WI38 (cell line): ENCODE data around the gene WNT7B.

Experiments used
- H3K4me3 ChIP-seq: 2 replicates; pipeline ENCODE4 v1.5.1; 2011; ENCODE audit warnings: low read depth, mild to moderate bottlenecking, control low read depth, low read length
- TF ChIP-seq, protein P1 (sequence below): IDR thresholded peaks from 2 replicates; pipeline ENCODE4 v1.5.1; 2012; ENCODE audit warnings: low read depth, mild to moderate bottlenecking, control low read depth, low read length

Gene WNT7B

DNA sequence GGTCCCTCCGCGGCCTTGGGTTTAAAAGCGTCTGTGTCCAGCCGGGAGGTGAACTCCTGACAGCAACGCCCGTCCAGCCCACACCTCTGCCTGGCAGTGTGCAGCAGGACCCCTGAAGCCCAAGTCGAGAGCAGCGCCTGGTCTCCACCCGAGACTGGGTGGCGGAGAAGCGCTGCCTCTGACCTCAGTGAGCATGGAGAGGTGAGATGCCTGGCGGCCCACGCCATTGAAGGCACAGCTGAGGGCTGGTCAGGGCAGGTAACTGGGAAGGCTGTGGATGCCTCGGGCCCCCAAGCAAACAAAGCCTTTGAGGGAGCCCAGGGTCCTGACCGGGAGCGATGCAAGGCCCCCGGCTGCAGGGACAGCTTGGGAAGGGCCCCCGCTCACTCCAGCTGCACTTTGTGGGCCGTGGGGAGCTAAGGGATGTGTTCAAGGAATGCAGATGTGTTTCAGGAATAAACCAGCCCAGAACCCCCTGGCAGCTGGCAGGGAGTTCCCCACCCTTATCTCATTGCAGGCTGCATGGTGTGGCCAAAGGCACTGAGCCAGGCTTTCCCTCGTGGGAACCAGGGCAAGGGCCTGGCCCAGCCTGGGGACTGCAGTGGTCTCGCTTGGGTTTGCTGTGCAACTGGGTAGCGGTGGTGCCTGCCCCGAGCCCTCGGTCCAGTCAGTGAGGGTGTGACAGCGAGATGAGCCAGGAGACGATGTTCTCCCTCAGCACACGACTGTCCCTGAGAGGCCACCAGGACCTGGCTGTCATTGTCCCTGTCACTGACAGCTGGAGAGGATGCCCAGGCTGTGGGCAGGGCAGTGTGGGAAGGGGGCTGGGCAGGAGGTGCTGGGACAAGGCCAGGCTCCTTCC, 92.5 kb downstream of the WNT7B start:
- TF ChIP-seq, protein P1, sequence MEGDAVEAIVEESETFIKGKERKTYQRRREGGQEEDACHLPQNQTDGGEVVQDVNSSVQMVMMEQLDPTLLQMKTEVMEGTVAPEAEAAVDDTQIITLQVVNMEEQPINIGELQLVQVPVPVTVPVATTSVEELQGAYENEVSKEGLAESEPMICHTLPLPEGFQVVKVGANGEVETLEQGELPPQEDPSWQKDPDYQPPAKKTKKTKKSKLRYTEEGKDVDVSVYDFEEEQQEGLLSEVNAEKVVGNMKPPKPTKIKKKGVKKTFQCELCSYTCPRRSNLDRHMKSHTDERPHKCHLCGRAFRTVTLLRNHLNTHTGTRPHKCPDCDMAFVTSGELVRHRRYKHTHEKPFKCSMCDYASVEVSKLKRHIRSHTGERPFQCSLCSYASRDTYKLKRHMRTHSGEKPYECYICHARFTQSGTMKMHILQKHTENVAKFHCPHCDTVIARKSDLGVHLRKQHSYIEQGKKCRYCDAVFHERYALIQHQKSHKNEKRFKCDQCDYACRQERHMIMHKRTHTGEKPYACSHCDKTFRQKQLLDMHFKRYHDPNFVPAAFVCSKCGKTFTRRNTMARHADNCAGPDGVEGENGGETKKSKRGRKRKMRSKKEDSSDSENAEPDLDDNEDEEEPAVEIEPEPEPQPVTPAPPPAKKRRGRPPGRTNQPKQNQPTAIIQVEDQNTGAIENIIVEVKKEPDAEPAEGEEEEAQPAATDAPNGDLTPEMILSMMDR: no peak
- no peak overlapping the region for H3K4me3 ChIP-seq

DNA sequence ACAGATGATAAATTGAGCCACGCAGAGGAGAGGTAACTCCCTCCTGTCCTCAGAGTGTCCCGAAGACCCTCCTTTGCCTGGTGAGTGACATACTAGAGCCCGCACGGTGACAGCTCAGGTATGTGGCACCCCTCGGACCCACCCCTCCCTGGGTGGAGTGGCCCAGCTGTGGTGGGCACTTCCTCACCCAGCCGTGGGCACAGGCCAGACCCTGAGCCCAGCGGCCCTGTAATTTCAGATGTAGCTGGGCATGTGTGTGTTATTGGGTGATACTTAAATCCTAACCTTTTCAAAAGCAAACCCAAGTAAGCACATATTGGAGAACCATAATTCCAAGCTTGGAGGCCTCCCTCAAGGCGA, 93.2 kb downstream of the WNT7B start:
- TF ChIP-seq, protein P1: no peak
- no peak overlapping the region for H3K4me3 ChIP-seq

DNA sequence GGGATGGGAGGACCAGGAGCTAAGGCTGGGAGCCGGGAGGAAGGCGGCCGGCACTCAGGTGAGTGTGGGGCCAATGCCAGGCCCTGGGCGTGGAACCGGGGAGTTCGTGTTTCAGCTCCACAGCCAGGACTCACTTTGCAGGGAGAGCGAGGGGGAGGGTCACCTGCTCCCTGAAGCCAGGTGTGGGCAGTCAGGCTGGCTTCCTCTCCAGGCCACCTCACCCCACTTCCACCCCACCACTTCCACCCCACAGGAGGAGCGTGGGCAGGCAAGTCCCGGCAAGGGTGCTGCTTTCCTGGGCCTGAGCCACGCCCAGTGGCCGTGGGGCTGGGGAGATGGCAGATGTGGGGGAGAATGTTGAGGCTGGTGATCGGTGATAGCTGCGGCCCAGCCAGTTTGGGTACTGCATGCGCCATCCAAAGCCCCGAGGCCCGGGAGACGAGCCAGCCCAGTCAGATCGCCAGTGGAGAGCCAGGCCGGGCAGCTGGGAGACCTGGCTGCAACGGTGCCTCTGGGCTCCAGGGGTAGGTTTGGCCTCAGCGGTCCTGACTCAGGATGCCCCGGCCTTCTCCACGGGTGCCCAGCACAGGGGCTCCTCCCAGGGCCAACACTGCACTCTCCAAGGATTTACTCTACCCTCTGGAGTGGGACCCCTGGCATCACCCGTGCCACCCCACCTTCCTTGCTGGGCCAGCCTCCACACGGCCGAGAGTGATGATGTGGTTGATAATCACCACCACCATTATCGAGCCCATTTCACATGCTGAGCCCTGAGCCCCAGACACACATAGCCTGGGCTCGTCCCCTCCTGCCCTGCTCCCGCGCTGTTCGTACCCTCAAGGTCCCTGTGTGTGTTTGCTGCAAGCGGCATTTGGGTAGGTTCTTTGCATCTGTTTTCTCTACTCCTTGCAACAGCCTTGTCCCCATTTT, 93.8 kb downstream of the WNT7B start:
- TF ChIP-seq, protein P1: no peak
- H3K4me3 ChIP-seq: no peak overlapping the region

DNA sequence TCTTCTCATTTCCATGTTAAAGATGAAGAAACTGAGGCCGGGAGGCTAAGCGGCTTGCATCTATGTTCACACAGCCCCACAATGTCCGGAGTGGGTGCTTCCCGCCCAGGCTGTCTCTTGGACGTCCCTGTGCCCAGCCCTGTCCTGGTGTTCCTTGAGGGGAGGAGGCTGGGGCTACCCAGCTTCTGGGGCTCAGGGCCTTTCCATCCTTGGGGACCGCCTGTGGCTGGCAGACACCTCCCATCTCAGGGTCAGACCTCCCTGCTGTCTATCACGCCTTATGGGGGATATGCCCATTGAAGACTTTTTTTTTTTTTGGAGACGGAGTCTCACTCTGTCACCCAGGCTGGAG, 95.5 kb downstream of the WNT7B start:
- no peak overlapping the region for H3K4me3 ChIP-seq
- TF ChIP-seq, protein P1: no peak

DNA sequence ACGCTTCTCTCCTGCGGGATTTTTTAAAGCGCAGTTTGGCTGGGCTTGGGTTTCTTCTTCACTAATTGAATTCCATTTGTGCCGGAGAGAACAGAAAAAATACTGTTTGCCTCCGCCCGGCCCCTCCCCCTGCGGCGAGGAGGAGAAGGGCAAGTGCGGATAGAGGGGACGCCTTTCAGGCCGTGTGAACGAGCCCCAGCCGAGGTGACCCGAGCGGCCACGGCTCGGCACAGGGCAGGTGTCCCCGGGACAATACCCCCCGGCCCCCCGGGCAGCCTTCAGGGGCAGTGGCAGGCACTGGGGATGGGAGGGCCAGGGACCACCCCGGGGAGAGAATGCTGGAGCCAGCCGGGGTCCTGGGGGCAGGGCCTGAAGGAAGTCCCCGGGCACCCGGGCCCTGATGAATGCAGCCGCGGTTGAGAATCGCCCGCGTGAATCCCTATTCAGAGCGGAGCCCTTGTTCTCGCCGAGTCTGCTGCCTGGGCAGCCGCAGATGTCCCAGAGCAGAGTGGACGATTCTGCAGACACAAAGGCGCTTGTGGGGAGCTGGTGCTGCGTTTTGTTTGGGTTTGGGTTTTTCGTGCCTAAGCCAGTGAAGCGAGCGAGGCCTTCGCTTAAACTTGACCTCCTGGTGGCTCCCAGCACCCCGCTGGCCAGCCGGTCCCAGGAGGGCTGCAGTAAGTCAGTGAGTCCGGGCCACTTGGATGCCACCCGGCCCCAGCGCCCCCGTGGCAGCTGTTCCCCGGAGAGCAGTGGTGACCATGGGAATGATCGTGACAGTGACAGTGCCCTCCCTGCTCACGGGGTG, 96.0 kb downstream of the WNT7B start:
- no peak overlapping the region for H3K4me3 ChIP-seq
- TF ChIP-seq, protein P1: no peak

DNA sequence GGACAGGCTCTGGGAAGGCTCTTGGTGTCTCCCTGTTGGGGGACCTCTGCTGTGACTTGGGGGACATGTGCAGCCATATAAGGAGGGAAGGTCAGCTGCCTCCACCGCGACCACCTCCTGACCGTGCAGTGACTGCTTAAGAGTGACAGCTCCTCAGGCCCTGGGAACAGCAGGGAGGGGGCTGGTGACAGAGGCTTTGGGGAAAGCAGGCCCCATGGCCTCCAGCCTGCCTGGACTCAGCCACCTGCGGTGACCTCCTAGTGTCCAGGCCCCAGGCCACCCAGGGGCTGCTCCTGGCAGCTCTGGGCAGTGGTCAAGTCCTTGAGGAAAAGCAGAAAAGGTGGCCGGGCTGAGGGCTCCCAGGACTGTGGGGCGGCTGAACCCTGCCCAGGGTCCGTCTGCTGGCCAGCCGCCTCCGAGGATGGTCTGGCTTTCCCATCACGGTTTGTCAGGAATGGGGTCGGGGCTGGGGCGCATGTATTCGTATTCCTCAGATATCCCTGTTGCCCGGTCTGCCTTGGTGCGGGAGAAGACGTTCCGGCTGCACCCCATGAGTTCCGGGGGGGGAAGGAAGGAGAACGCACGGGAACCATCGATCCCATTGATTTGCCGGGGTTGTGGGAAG, 96.8 kb downstream of the WNT7B start:
- TF ChIP-seq, protein P1: no peak
- no peak overlapping the region for H3K4me3 ChIP-seq
